HEK293T (cell line): ENCODE data around the gene ATG4D.

ENCODE experiments used
- BHLHE40 ChIP-seq: fragments of 450-650 bp; IDR thresholded peaks from 2 replicates; pipeline ENCODE4 v1.6.1; 2016; ENCODE audit warnings: mild to moderate bottlenecking, moderate library complexity, borderline replicate concordance
- FOXM1 ChIP-seq: fragments of 450-650 bp; IDR thresholded peaks from 2 replicates; pipeline ENCODE4 v1.6.1; 2017; ENCODE audit warnings: mild to moderate bottlenecking, borderline replicate concordance
- HDGF ChIP-seq: fragments of 450-650 bp; IDR thresholded peaks from 2 replicates; pipeline ENCODE4 v1.6.1; 2017; ENCODE audit warnings: antibody characterized with exemption, borderline replicate concordance
- SP1 ChIP-seq: fragments of 450-650 bp; IDR thresholded peaks from 2 replicates; pipeline ENCODE4 v1.6.1; 2017
- SUZ12 ChIP-seq: fragments of 450-650 bp; IDR thresholded peaks from 2 replicates; pipeline ENCODE4 v1.6.1; 2016; ENCODE audit warnings: mild to moderate bottlenecking
- TARDBP ChIP-seq: fragments of 450-650 bp; IDR thresholded peaks from 2 replicates; pipeline ENCODE4 v1.6.1; 2016
- ZNF384 ChIP-seq: fragments of 450-650 bp; IDR thresholded peaks from 2 replicates; pipeline ENCODE4 v1.6.1; 2016
- TF ChIP-seq, protein P1 (sequence below): fragments of 450-650 bp; IDR thresholded peaks from 2 replicates; pipeline ENCODE4 v1.6.1; 2016

- TF ChIP-seq TARDBP (no peak), BHLHE40 (no peak), FOXM1 (no peak), SUZ12 (no peak), HDGF (no peak), SP1 (no peak), ZNF384 (no peak)
- TF ChIP-seq, protein P1, sequence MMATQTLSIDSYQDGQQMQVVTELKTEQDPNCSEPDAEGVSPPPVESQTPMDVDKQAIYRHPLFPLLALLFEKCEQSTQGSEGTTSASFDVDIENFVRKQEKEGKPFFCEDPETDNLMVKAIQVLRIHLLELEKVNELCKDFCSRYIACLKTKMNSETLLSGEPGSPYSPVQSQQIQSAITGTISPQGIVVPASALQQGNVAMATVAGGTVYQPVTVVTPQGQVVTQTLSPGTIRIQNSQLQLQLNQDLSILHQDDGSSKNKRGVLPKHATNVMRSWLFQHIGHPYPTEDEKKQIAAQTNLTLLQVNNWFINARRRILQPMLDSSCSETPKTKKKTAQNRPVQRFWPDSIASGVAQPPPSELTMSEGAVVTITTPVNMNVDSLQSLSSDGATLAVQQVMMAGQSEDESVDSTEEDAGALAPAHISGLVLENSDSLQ = no peak
Observed at GRCh38 chr19:10593820-10594637, 50.3 kb downstream of the ATG4D start.
